ENCODE measurements around the gene HNRNPLL. TPM values are rescaled to one million over a fixed set of nuclear protein-coding genes. Genes with fewer than 3 reads are reported as not detected.
A peak's percentile ranks its signal among the peaks of the same experiment; 100 is the strongest.
"Not testable (repeated sequence)": the region's sequence is repeated elsewhere in the genome, so short reads cannot be mapped to it uniquely, and the experiment has no call there.

The HNRNPLL gene
- total RNA-seq, 3 donors from 2014 or later (not counting 1 experiment from before 2014, with no cell fraction given), result 7.3 to 18.4 (median 8.8) TPM

DNA sequence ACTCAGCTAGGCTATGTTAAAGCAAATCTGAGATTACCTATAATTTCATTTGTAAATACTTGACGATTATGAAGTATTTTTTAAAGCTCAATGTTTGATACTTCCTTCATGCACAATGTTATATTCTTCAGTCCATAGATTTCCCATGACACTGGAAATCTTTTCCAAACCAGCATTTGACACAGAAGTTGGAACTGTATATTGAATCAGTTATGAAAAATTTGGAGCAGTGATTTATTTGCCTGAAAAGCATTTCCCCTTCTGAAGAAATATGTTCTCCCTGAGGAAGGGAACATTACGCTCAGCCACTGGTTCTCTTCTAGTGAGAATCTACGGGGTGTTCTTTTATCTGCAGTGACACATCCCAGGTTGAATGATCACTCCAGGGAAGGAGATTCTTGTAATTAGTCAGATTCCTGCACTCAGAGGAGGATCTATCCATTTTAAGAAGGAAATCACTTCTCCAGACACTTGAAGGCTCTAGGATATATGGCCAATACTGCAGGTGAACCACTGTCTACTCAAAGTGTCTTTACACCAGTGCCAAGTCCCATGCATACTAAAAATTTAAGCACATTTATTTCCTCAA is 64.7 kb downstream of the HNRNPLL start:
- peaks cover 0 to 7% of the 10 kb centered on the region in 2 donors for H3K4me1 Mint-ChIP-seq
- 76% methylated on average over 3 of the region's 3 CpGs for WGBS (ENCODE audit: insufficient coverage)

DNA sequence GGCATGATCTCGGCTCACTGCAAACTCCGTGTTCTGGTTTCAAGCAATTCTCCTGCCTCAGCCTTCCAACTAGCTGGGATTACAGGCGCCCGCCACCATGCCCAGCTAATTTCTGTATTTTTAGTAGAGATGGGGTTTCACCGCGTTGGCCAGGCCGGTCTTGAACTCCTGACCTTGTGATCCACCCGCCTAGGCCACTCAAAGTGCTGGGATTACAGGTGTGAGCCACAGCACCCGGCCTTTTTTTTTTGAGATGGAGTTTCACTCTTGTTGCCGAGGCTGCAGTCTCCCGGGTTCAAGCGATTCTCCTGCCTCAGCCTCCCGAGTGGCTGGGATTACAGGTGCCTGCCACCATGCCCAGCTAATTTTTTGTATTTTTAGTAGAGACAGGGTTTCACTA is 65.4 kb downstream of the HNRNPLL start:
- 97% methylated on average over 13 of the region's 13 CpGs for WGBS (ENCODE audit: insufficient coverage)
- H3K9me3 Mint-ChIP-seq; intact Hi-C loops (cut with micrococcal nuclease); H3K9me3 ChIP-seq (ENCODE audit: control insufficient read depth, insufficient read depth, low read length); H3K27ac Mint-ChIP-seq; H3K36me3 Mint-ChIP-seq; DNase-seq; H3K27ac ChIP-seq (ENCODE audit: low read length); ATAC-seq; H3K36me3 ChIP-seq (ENCODE audit: control insufficient read depth, insufficient read depth, low read length); H3K4me3 ChIP-seq (ENCODE audit: low read length); H3K27me3 ChIP-seq (ENCODE audit: control insufficient read depth, insufficient read depth, low read length); H3K4me1 Mint-ChIP-seq; H3K4me3 Mint-ChIP-seq: not testable (repeated sequence)
- peaks cover 26 to 35% of the 10 kb centered on the region in 2 donors for H3K27me3 Mint-ChIP-seq (ENCODE audit: low read depth in 2 of 2)
- peaks cover 22% of the 10 kb centered on the region for H3K4me1 ChIP-seq (ENCODE audit: control insufficient read depth, insufficient read depth, low read length)

More for the DNA sequence above, 64.7 kb downstream of the HNRNPLL start:
- Mint-ChIP-seq H3K36me3 (no peaks in the 10 kb centered on the region), H3K27me3 (ENCODE audit: low read depth in 2 of 2) (peaks cover 21 to 30% of the 10 kb centered on the region in 2 donors), H3K4me3 (no peak overlapping the region), H3K27ac (no peak overlapping the region), H3K9me3 (no peaks in the 10 kb centered on the region)
- no peaks in the 10 kb centered on the region for H3K36me3 ChIP-seq (ENCODE audit: control insufficient read depth, insufficient read depth, low read length)
- no peak overlapping the region for H3K4me3 ChIP-seq (ENCODE audit: low read length)
- H3K27ac ChIP-seq (ENCODE audit: low read length), result no peak overlapping the region
- intact Hi-C loops (cut with micrococcal nuclease), result no loop called here
- no peaks in the 10 kb centered on the region for H3K9me3 ChIP-seq (ENCODE audit: control insufficient read depth, insufficient read depth, low read length)
- ATAC-seq, result no peak
- H3K27me3 ChIP-seq (ENCODE audit: control insufficient read depth, insufficient read depth, low read length), result no peaks in the 10 kb centered on the region
- TF ChIP-seq, protein P1, sequence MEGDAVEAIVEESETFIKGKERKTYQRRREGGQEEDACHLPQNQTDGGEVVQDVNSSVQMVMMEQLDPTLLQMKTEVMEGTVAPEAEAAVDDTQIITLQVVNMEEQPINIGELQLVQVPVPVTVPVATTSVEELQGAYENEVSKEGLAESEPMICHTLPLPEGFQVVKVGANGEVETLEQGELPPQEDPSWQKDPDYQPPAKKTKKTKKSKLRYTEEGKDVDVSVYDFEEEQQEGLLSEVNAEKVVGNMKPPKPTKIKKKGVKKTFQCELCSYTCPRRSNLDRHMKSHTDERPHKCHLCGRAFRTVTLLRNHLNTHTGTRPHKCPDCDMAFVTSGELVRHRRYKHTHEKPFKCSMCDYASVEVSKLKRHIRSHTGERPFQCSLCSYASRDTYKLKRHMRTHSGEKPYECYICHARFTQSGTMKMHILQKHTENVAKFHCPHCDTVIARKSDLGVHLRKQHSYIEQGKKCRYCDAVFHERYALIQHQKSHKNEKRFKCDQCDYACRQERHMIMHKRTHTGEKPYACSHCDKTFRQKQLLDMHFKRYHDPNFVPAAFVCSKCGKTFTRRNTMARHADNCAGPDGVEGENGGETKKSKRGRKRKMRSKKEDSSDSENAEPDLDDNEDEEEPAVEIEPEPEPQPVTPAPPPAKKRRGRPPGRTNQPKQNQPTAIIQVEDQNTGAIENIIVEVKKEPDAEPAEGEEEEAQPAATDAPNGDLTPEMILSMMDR (IDR thresholded peaks at IDR 0.05), result no peak
- peaks cover 17% of the 10 kb centered on the region for H3K4me1 ChIP-seq (ENCODE audit: control insufficient read depth, insufficient read depth, low read length)
- no peak for DNase-seq

DNA sequence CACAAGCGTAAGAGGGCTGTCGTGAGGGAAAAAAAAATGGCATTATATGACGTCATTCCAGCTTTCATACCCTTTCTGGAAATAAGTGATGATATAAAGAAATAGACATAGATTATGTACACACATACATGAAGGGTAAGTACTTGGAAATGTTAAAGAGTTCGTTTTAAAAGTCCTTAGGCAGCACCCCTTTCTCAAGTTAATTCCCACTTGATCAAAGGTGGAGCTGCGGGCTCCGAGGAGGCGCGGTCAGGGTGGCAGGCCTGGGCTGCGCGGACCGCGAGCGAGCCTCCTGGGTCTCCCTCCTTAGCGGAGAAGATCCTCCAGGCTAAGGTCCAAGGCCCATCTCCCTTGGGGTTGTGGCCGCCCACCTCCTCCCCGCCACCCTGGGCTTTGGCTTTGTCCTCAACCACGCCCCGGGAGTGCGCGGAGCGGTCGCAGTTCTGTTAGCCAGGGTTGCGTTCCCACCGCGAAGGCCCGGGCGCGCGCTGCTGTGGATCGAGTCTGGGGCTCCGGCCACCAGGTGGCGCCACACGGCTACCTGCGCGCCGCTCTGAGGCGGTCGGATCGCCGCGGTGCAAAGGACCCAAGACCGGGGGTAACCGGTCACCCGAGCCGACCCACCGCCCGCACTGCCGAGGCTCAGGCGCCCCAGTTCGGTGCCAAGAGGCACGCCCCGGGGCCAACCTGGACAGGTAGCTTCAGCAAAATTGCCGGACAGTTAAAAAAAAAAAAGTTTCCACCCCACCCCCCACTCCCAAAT is 66.8 kb downstream of the HNRNPLL start:
- WGBS (ENCODE audit: insufficient coverage), result 4% methylated on average over 51 of the region's 53 CpGs
- H3K27ac ChIP-seq (ENCODE audit: low read length), result no peak overlapping the region
- ATAC-seq (peak; percentile 91 to 98 (median 96)), DNase-seq (peak; percentile 74 to 87)
- peaks cover 22% of the 10 kb centered on the region for H3K4me1 ChIP-seq (ENCODE audit: control insufficient read depth, insufficient read depth, low read length)
- H3K9me3 Mint-ChIP-seq, result no peaks in the 10 kb centered on the region
- no peaks in the 10 kb centered on the region for H3K36me3 ChIP-seq (ENCODE audit: control insufficient read depth, insufficient read depth, low read length)
- no peaks in the 10 kb centered on the region for H3K27me3 ChIP-seq (ENCODE audit: control insufficient read depth, insufficient read depth, low read length)
- H3K4me1 Mint-ChIP-seq, result peaks cover 0 to 5% of the 10 kb centered on the region in 2 donors
- peak overlapping the region; percentile 51 for H3K4me3 Mint-ChIP-seq
- peaks cover 28 to 38% of the 10 kb centered on the region in 2 donors for H3K27me3 Mint-ChIP-seq (ENCODE audit: low read depth in 2 of 2)
- TF ChIP-seq, protein P1 (IDR thresholded peaks at IDR 0.05), result peak; percentile 79
- no peak overlapping the region for H3K27ac Mint-ChIP-seq
- H3K9me3 ChIP-seq (ENCODE audit: control insufficient read depth, insufficient read depth, low read length), result no peaks in the 10 kb centered on the region
- no peaks in the 10 kb centered on the region for H3K36me3 Mint-ChIP-seq
- peak overlapping the region; percentile 27 for H3K4me3 ChIP-seq (ENCODE audit: low read length)
- intact Hi-C loops (cut with micrococcal nuclease), result loop anchor here (1.0 kb wide), 1 partner anchor 205 kb away; no protein-coding TSS in a partner anchor

DNA sequence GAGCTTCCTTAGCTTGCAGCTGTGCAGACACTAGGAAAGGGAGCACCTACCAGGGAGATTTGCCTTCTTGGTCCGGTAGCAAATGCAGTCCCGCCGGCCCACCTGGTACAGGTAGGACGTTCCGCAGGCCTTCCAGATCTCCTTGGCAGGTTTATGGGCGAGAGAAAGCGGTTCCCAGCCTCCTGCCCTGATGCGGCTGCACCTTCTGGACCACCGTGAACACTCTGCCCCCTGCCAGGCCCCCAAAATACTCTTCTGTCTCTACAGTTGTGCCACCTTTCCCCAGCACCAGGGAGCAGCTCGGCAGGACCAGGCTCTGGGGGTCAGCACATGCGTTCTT is 67.4 kb downstream of the HNRNPLL start:
- Histone ChIP-seq H3K36me3 (ENCODE audit: control insufficient read depth, insufficient read depth, low read length) (no peaks in the 10 kb centered on the region), H3K4me3 (ENCODE audit: low read length) (no peak overlapping the region), H3K9me3 (ENCODE audit: control insufficient read depth, insufficient read depth, low read length) (no peaks in the 10 kb centered on the region), H3K4me1 (ENCODE audit: control insufficient read depth, insufficient read depth, low read length) (peaks cover 22% of the 10 kb centered on the region), H3K27ac (ENCODE audit: low read length) (no peak overlapping the region), H3K27me3 (ENCODE audit: control insufficient read depth, insufficient read depth, low read length) (no peaks in the 10 kb centered on the region)
- peaks cover 0 to 5% of the 10 kb centered on the region in 2 donors for H3K4me1 Mint-ChIP-seq
- ATAC-seq (no peak), DNase-seq (no peak)
- TF ChIP-seq, protein P1 (IDR thresholded peaks at IDR 0.05), result no peak
- intact Hi-C loops (cut with micrococcal nuclease), result no loop called here
- WGBS (ENCODE audit: insufficient coverage), result 87% methylated on average over 11 of the region's 11 CpGs
- H3K4me3 Mint-ChIP-seq, result peak overlapping the region; percentile 51
- H3K27me3 Mint-ChIP-seq (ENCODE audit: low read depth in 2 of 2), result peaks cover 31 to 44% of the 10 kb centered on the region in 2 donors
- no peaks in the 10 kb centered on the region for H3K36me3 Mint-ChIP-seq
- no peak overlapping the region for H3K27ac Mint-ChIP-seq
- no peaks in the 10 kb centered on the region for H3K9me3 Mint-ChIP-seq
